ES-I3 (cell line): ENCODE data around the gene HPF1.
"Not testable (repeated sequence)": the region's sequence is repeated elsewhere in the genome, so short reads cannot be mapped to it uniquely, and the experiment has no call there.

Experiments
- H3K36me3 ChIP-seq: 2 replicates; pipeline ENCODE4 v1.6.1; 2013; ENCODE audit warnings: mild to moderate bottlenecking, low read length, control low read depth, moderate library complexity; ENCODE audit not compliant: insufficient read depth
- H3K4me1 ChIP-seq: 2 replicates; pipeline ENCODE4 v1.6.1; 2013; ENCODE audit warnings: mild to moderate bottlenecking, control low read depth, low read length; ENCODE audit not compliant: insufficient read depth
- H3K9ac ChIP-seq: 2 replicates; pipeline ENCODE4 v1.6.1; 2013; ENCODE audit warnings: low read depth, mild to moderate bottlenecking, low read length, moderate library complexity
- H3K9me3 ChIP-seq: 2 replicates; pipeline ENCODE4 v1.6.1; 2013; ENCODE audit warnings: mild to moderate bottlenecking, low read length, moderate library complexity; ENCODE audit not compliant: control insufficient read depth, insufficient read depth

The HPF1 gene

GRCh38 chr4:169757575-169758184, at the start of gene HPF1:
TSS of gene HPF1 (minus strand) at chr4:169757944. CDS start at chr4:169757877, 67 bp downstream.
- peaks cover 6% of the 10 kb centered on the region for H3K4me1 ChIP-seq
- no peaks in the 10 kb centered on the region for H3K9me3 ChIP-seq
- H3K9ac ChIP-seq = peak within 1 kb of the TSS; percentile 91
- H3K36me3 ChIP-seq = no peaks in the 10 kb centered on the region

- H3K36me3 ChIP-seq, H3K9me3 ChIP-seq, H3K4me1 ChIP-seq, H3K9ac ChIP-seq: not testable (repeated sequence)
These were observed 49.0 kb upstream of the HPF1 start for GRCh38 chr4:169806770-169807169.

- Histone ChIP-seq H3K4me1 (no peaks in the 10 kb centered on the region), H3K9me3 (peaks cover 6% of the 10 kb centered on the region), H3K36me3 (no peaks in the 10 kb centered on the region), H3K9ac (no peak overlapping the region)
These were observed 45.7 kb upstream of the HPF1 start for GRCh38 chr4:169803413-169803812.

GRCh38 chr4:169802873-169803272, 45.1 kb upstream of the HPF1 start:
- Histone ChIP-seq H3K4me1 (no peaks in the 10 kb centered on the region), H3K36me3 (no peaks in the 10 kb centered on the region), H3K9ac (no peak overlapping the region), H3K9me3 (peaks cover 6% of the 10 kb centered on the region)

- H3K9me3 ChIP-seq = 0 out of 2 replicates have a peak, but pooled peaks cover 1% of the 10 kb centered on the region
- H3K4me1 ChIP-seq = no peaks in the 10 kb centered on the region
- H3K36me3 ChIP-seq = no peaks in the 10 kb centered on the region
- H3K9ac ChIP-seq = no peak overlapping the region
These were observed 42.8 kb upstream of the HPF1 start for GRCh38 chr4:169800541-169800940.

- H3K36me3 ChIP-seq = no peaks in the 10 kb centered on the region
- H3K9me3 ChIP-seq = no peaks in the 10 kb centered on the region
- H3K4me1 ChIP-seq = no peaks in the 10 kb centered on the region
- no peak overlapping the region for H3K9ac ChIP-seq
These were observed 41.5 kb upstream of the HPF1 start for GRCh38 chr4:169799260-169799659.

- Histone ChIP-seq H3K36me3 (no peaks in the 10 kb centered on the region), H3K9me3 (no peaks in the 10 kb centered on the region), H3K4me1 (no peaks in the 10 kb centered on the region), H3K9ac (no peak overlapping the region)
These were observed 37.8 kb upstream of the HPF1 start for GRCh38 chr4:169795585-169795984.

- no peaks in the 10 kb centered on the region for H3K36me3 ChIP-seq
- no peaks in the 10 kb centered on the region for H3K9me3 ChIP-seq
- peak overlapping the region; percentile 54; the same call in 1 of the 2 replicates for H3K9ac ChIP-seq
These were observed 33.9 kb upstream of the HPF1 start for GRCh38 chr4:169791527-169792156.

GRCh38 chr4:169791062-169791461, 33.3 kb upstream of the HPF1 start:
- Histone ChIP-seq H3K36me3 (no peaks in the 10 kb centered on the region), H3K9ac (no peak overlapping the region; the same call in 1 of the 2 replicates), H3K4me1 (no peaks in the 10 kb centered on the region), H3K9me3 (no peaks in the 10 kb centered on the region)

More at GRCh38 chr4:169791527-169792156, 33.9 kb upstream of the HPF1 start:
- no peaks in the 10 kb centered on the region for H3K4me1 ChIP-seq

- no peaks in the 10 kb centered on the region for H3K9me3 ChIP-seq
- H3K36me3 ChIP-seq = no peaks in the 10 kb centered on the region
- peak overlapping the region; percentile 69 for H3K9ac ChIP-seq
- H3K4me1 ChIP-seq = no peaks in the 10 kb centered on the region
These were observed 17.0 kb upstream of the HPF1 start for GRCh38 chr4:169774466-169775445.

GRCh38 chr4:169773889-169774288, 16.1 kb upstream of the HPF1 start:
- H3K9ac ChIP-seq = no peak overlapping the region
- H3K9me3 ChIP-seq = no peaks in the 10 kb centered on the region

GRCh38 chr4:169771556-169772080, 13.9 kb upstream of the HPF1 start:
- H3K4me1 ChIP-seq, H3K9me3 ChIP-seq, H3K9ac ChIP-seq: not testable (repeated sequence)

More at GRCh38 chr4:169773889-169774288, 16.1 kb upstream of the HPF1 start:
- no peaks in the 10 kb centered on the region for H3K36me3 ChIP-seq
- H3K4me1 ChIP-seq = no peaks in the 10 kb centered on the region

GRCh38 chr4:169770416-169770815, 12.7 kb upstream of the HPF1 start:
- Histone ChIP-seq H3K9me3 (no peaks in the 10 kb centered on the region), H3K9ac (no peak overlapping the region), H3K36me3 (no peaks in the 10 kb centered on the region), H3K4me1 (no peaks in the 10 kb centered on the region)

More at GRCh38 chr4:169771556-169772080, 13.9 kb upstream of the HPF1 start:
- not testable (repeated sequence) for H3K36me3 ChIP-seq

GRCh38 chr4:169768385-169768784, 10.6 kb upstream of the HPF1 start:
- H3K4me1 ChIP-seq = no peaks in the 10 kb centered on the region
- H3K9me3 ChIP-seq = no peaks in the 10 kb centered on the region
- H3K36me3 ChIP-seq = no peaks in the 10 kb centered on the region
- H3K9ac ChIP-seq = no peak overlapping the region
